Stimulated activated CD8-positive, alpha-beta memory T cell treated with anti-CD3 and anti-CD28 coated beads, Interleukin-7, amount 100 ng/mL, for 1 hour (primary cell): ENCODE results near the gene TMEM37.

ENCODE experiments used
- DNase-seq, 2 donors: peaks; one replicate each; pipeline ENCODE4 v3.0.0-alpha.2; 2020; ENCODE audit warnings: low read depth in 2 of 2

The TMEM37 gene

GRCh38 chr2:119478188-119478977 lies 46.7 kb downstream of the TMEM37 start:
- DNase-seq: no peak

GRCh38 chr2:119478978-119479295 lies 47.3 kb downstream of the TMEM37 start:
- DNase-seq: no peak

GRCh38 chr2:119480184-119480583 lies 48.5 kb downstream of the TMEM37 start:
- DNase-seq: no peak

GRCh38 chr2:119480718-119481142 lies 49.1 kb downstream of the TMEM37 start:
- DNase-seq: no peak

GRCh38 chr2:119481501-119482455 lies 50.1 kb downstream of the TMEM37 start:
- no peak for DNase-seq

- no peak for DNase-seq
Measured at GRCh38 chr2:119482481-119483394, 51.1 kb downstream of the TMEM37 start.

- DNase-seq: no peak
Measured at GRCh38 chr2:119483395-119483753, 51.7 kb downstream of the TMEM37 start.

GRCh38 chr2:119483896-119484718 lies 52.5 kb downstream of the TMEM37 start:
- no peak for DNase-seq

GRCh38 chr2:119484834-119485233 lies 53.2 kb downstream of the TMEM37 start:
- no peak for DNase-seq

GRCh38 chr2:119485336-119486110 lies 53.9 kb downstream of the TMEM37 start:
- no peak for DNase-seq

- DNase-seq: no peak
Measured at GRCh38 chr2:119486196-119486827, 54.7 kb downstream of the TMEM37 start.

- DNase-seq: no peak
Measured at GRCh38 chr2:119486886-119487285, 55.2 kb downstream of the TMEM37 start.

GRCh38 chr2:119487434-119488244 lies 56.0 kb downstream of the TMEM37 start:
- DNase-seq: no peak
